Measurements from ENCODE around the gene PDE10A. TPM values are rescaled to one million over a fixed set of nuclear protein-coding genes. Genes with fewer than 3 reads are reported as not detected.

Gene PDE10A
- 2.7 TPM for polyA plus RNA-seq
- long read RNA-seq, donor 1: 0 reads
- long read RNA-seq, donor 2: 0 reads
- long read RNA-seq, donor 3: 0 reads
- long read RNA-seq, donor 4: 0 reads
- long read RNA-seq, donor 5: 0 reads
- long read RNA-seq, donor 6: 0 reads
- long read RNA-seq, donor 7: 0 reads
- long read RNA-seq, donor 8: 0 reads
- long read RNA-seq, donor 9: 0 reads
- long read RNA-seq, donor 10: 0 reads
- long read RNA-seq, donor 11: 0 reads

- peak within 1 kb of the TSS; percentile 24 for H3K4me3 ChIP-seq (ENCODE audit: low read length)
- H3K4me1 ChIP-seq (ENCODE audit: control insufficient read depth, insufficient read depth, low read length): no peaks in the 10 kb centered on the region
- no peaks in the 10 kb centered on the region for H3K9me3 ChIP-seq (ENCODE audit: control insufficient read depth, low read depth, low read length)
- H3K36me3 ChIP-seq (ENCODE audit: control insufficient read depth, insufficient read depth, low read length): no peaks in the 10 kb centered on the region
- peak in 1 of 2 donors; percentile 37 for DNase-seq
- H3K27ac ChIP-seq (ENCODE audit: low read length): no peak within 1 kb of the TSS
- no CpG with 5 or more reads among the region's 80 CpGs for WGBS (ENCODE audit: insufficient coverage, low lambda C conversion rate)
- peaks cover 75% of the 10 kb centered on the region for H3K27me3 ChIP-seq (ENCODE audit: control insufficient read depth, insufficient read depth, low read length)
Measured at GRCh38 chr6:165662749-165663376, at the start of gene PDE10A. Gene PDE10A, minus strand, starts transcription at chr6:165663241. Its CDS starts 430 bp downstream, at chr6:165662811.

- H3K36me3 ChIP-seq (ENCODE audit: control insufficient read depth, insufficient read depth, low read length): no peaks in the 10 kb centered on the region
Measured at GRCh38 chr6:165708985-165709576, 46.0 kb upstream of the PDE10A start.

GRCh38 chr6:165707067-165707853, 44.2 kb upstream of the PDE10A start:
- Histone ChIP-seq H3K36me3 (ENCODE audit: control insufficient read depth, insufficient read depth, low read length) (no peaks in the 10 kb centered on the region), H3K4me1 (ENCODE audit: control insufficient read depth, insufficient read depth, low read length) (no peaks in the 10 kb centered on the region), H3K27ac (ENCODE audit: low read length) (no peak overlapping the region), H3K9me3 (ENCODE audit: control insufficient read depth, low read depth, low read length) (peaks cover 6% of the 10 kb centered on the region), H3K4me3 (ENCODE audit: low read length) (no peak overlapping the region), H3K27me3 (ENCODE audit: control insufficient read depth, insufficient read depth, low read length) (no peaks in the 10 kb centered on the region)
- WGBS (ENCODE audit: insufficient coverage, low lambda C conversion rate): no CpG with 5 or more reads among the region's 14 CpGs
- peak in 1 of 2 donors; percentile 11 for DNase-seq

More at GRCh38 chr6:165708985-165709576, 46.0 kb upstream of the PDE10A start:
- no peak for DNase-seq
- peaks cover 6% of the 10 kb centered on the region for H3K9me3 ChIP-seq (ENCODE audit: control insufficient read depth, low read depth, low read length)
- no peak overlapping the region for H3K4me3 ChIP-seq (ENCODE audit: low read length)
- no peak overlapping the region for H3K27ac ChIP-seq (ENCODE audit: low read length)
- no CpG with 5 or more reads among the region's 23 CpGs for WGBS (ENCODE audit: insufficient coverage, low lambda C conversion rate)
- no peaks in the 10 kb centered on the region for H3K27me3 ChIP-seq (ENCODE audit: control insufficient read depth, insufficient read depth, low read length)
- H3K4me1 ChIP-seq (ENCODE audit: control insufficient read depth, insufficient read depth, low read length): no peaks in the 10 kb centered on the region

- DNase-seq: no peak
- H3K4me3 ChIP-seq (ENCODE audit: low read length): no peak overlapping the region
- WGBS (ENCODE audit: insufficient coverage, low lambda C conversion rate): 100% methylated on average over 1 of the region's 5 CpGs
- H3K4me1 ChIP-seq (ENCODE audit: control insufficient read depth, insufficient read depth, low read length): no peaks in the 10 kb centered on the region
- no peak overlapping the region for H3K27ac ChIP-seq (ENCODE audit: low read length)
- H3K9me3 ChIP-seq (ENCODE audit: control insufficient read depth, low read depth, low read length): peaks cover 6% of the 10 kb centered on the region
- H3K36me3 ChIP-seq (ENCODE audit: control insufficient read depth, insufficient read depth, low read length): no peaks in the 10 kb centered on the region
- H3K27me3 ChIP-seq (ENCODE audit: control insufficient read depth, insufficient read depth, low read length): no peaks in the 10 kb centered on the region
Measured at GRCh38 chr6:165705941-165706340, 42.9 kb upstream of the PDE10A start.

- WGBS (ENCODE audit: insufficient coverage, low lambda C conversion rate): 90% methylated on average over 2 of the region's 9 CpGs
- DNase-seq: no peak
- H3K27ac ChIP-seq (ENCODE audit: low read length): no peak overlapping the region
- H3K36me3 ChIP-seq (ENCODE audit: control insufficient read depth, insufficient read depth, low read length): no peaks in the 10 kb centered on the region
- no peak overlapping the region for H3K4me3 ChIP-seq (ENCODE audit: low read length)
- H3K9me3 ChIP-seq (ENCODE audit: control insufficient read depth, low read depth, low read length): peaks cover 6% of the 10 kb centered on the region
- H3K4me1 ChIP-seq (ENCODE audit: control insufficient read depth, insufficient read depth, low read length): no peaks in the 10 kb centered on the region
- H3K27me3 ChIP-seq (ENCODE audit: control insufficient read depth, insufficient read depth, low read length): no peaks in the 10 kb centered on the region
Measured at GRCh38 chr6:165704045-165704748, 41.2 kb upstream of the PDE10A start.

- Histone ChIP-seq H3K27me3 (ENCODE audit: control insufficient read depth, insufficient read depth, low read length) (no peaks in the 10 kb centered on the region), H3K9me3 (ENCODE audit: control insufficient read depth, low read depth, low read length) (no peaks in the 10 kb centered on the region), H3K27ac (ENCODE audit: low read length) (no peak overlapping the region), H3K4me3 (ENCODE audit: low read length) (no peak overlapping the region), H3K36me3 (ENCODE audit: control insufficient read depth, insufficient read depth, low read length) (no peaks in the 10 kb centered on the region), H3K4me1 (ENCODE audit: control insufficient read depth, insufficient read depth, low read length) (no peaks in the 10 kb centered on the region)
- DNase-seq: no peak
- WGBS (ENCODE audit: insufficient coverage, low lambda C conversion rate): no CpG with 5 or more reads among the region's 10 CpGs
Measured at GRCh38 chr6:165702669-165703068, 39.6 kb upstream of the PDE10A start.

- Histone ChIP-seq H3K9me3 (ENCODE audit: control insufficient read depth, low read depth, low read length) (no peaks in the 10 kb centered on the region), H3K27ac (ENCODE audit: low read length) (no peak overlapping the region), H3K36me3 (ENCODE audit: control insufficient read depth, insufficient read depth, low read length) (no peaks in the 10 kb centered on the region), H3K4me1 (ENCODE audit: control insufficient read depth, insufficient read depth, low read length) (no peaks in the 10 kb centered on the region), H3K27me3 (ENCODE audit: control insufficient read depth, insufficient read depth, low read length) (no peaks in the 10 kb centered on the region), H3K4me3 (ENCODE audit: low read length) (no peak overlapping the region)
- no peak for DNase-seq
- WGBS (ENCODE audit: insufficient coverage, low lambda C conversion rate): no CpG with 5 or more reads among the region's 11 CpGs
Measured at GRCh38 chr6:165701564-165702354, 38.7 kb upstream of the PDE10A start.

GRCh38 chr6:165701005-165701404, 38.0 kb upstream of the PDE10A start:
- H3K27ac ChIP-seq (ENCODE audit: low read length): no peak overlapping the region
- no peaks in the 10 kb centered on the region for H3K27me3 ChIP-seq (ENCODE audit: control insufficient read depth, insufficient read depth, low read length)
- no peak for DNase-seq
- no peak overlapping the region for H3K4me3 ChIP-seq (ENCODE audit: low read length)
- no peaks in the 10 kb centered on the region for H3K9me3 ChIP-seq (ENCODE audit: control insufficient read depth, low read depth, low read length)
- no peaks in the 10 kb centered on the region for H3K36me3 ChIP-seq (ENCODE audit: control insufficient read depth, insufficient read depth, low read length)
- WGBS (ENCODE audit: insufficient coverage, low lambda C conversion rate): 56% methylated on average over 2 of the region's 4 CpGs
- H3K4me1 ChIP-seq (ENCODE audit: control insufficient read depth, insufficient read depth, low read length): no peaks in the 10 kb centered on the region

- H3K27ac ChIP-seq (ENCODE audit: low read length): no peak overlapping the region
- DNase-seq: no peak
- H3K9me3 ChIP-seq (ENCODE audit: control insufficient read depth, low read depth, low read length): no peaks in the 10 kb centered on the region
- no peaks in the 10 kb centered on the region for H3K36me3 ChIP-seq (ENCODE audit: control insufficient read depth, insufficient read depth, low read length)
- peaks cover 5% of the 10 kb centered on the region for H3K27me3 ChIP-seq (ENCODE audit: control insufficient read depth, insufficient read depth, low read length)
- no peak overlapping the region for H3K4me3 ChIP-seq (ENCODE audit: low read length)
- no peaks in the 10 kb centered on the region for H3K4me1 ChIP-seq (ENCODE audit: control insufficient read depth, insufficient read depth, low read length)
Measured at GRCh38 chr6:165698868-165699267, 35.8 kb upstream of the PDE10A start.
